DMS 273 treated with DMSO at 0.1 percent for 48 hours (cell line): ENCODE results near the gene YBX2.
A peak's percentile ranks its signal among the peaks of the same experiment; 100 is the strongest.
"Not testable (repeated sequence)": the region's sequence is repeated elsewhere in the genome, so short reads cannot be mapped to it uniquely, and the experiment has no call there.

Experiments used
- DNase-seq: peaks from one replicate; lab custom pipeline; 2025; lab: John Stamatoyannopoulos, UW

Gene YBX2

GRCh38 chr17:7262935-7263800 is 31.3 kb downstream of the YBX2 start:
- no peak for DNase-seq

GRCh38 chr17:7262192-7262934 is 32.1 kb downstream of the YBX2 start, which contains the start of gene CLDN7:
CLDN7 (minus strand) TSS chr17:7262478; CDS start chr17:7262043, 435 bp downstream.
- no peak for DNase-seq

- no peak for DNase-seq
Measured at GRCh38 chr17:7261379-7262191, 32.9 kb downstream of the YBX2 start.

- DNase-seq = no peak
Measured at GRCh38 chr17:7260651-7261378, 33.6 kb downstream of the YBX2 start.

- DNase-seq = no peak
Measured at GRCh38 chr17:7260151-7260550, 34.3 kb downstream of the YBX2 start.

GRCh38 chr17:7259555-7259889 is 34.9 kb downstream of the YBX2 start:
- DNase-seq = no peak

GRCh38 chr17:7258731-7259554 is 35.5 kb downstream of the YBX2 start:
- no peak for DNase-seq

- DNase-seq = no peak
Measured at GRCh38 chr17:7256766-7257456, 37.5 kb downstream of the YBX2 start.

- DNase-seq = no peak
Measured at GRCh38 chr17:7254511-7254910, 39.9 kb downstream of the YBX2 start.

- no peak for DNase-seq
Measured at GRCh38 chr17:7253082-7253481, 41.4 kb downstream of the YBX2 start.

GRCh38 chr17:7252176-7253043 is 42.0 kb downstream of the YBX2 start, which contains the start of gene ELP5:
ELP5 (plus strand) TSS chr17:7252215; CDS start chr17:7252551, 336 bp downstream.
- peak; percentile 78 for DNase-seq

GRCh38 chr17:7251661-7252175 is 42.7 kb downstream of the YBX2 start, which contains the start of gene CTDNEP1:
CTDNEP1 (minus strand) TSS chr17:7251734; CDS start chr17:7251296, 438 bp downstream.
- peak; percentile 88 for DNase-seq

GRCh38 chr17:7250695-7251627 is 43.5 kb downstream of the YBX2 start:
- no peak for DNase-seq

- DNase-seq = no peak
Measured at GRCh38 chr17:7249830-7250229, 44.6 kb downstream of the YBX2 start.

GRCh38 chr17:7249214-7249613 is 45.2 kb downstream of the YBX2 start:
- DNase-seq = no peak

GRCh38 chr17:7248796-7249195 is 45.6 kb downstream of the YBX2 start:
- DNase-seq = no peak

GRCh38 chr17:7246779-7247178 is 47.7 kb downstream of the YBX2 start:
- no peak for DNase-seq

GRCh38 chr17:7243838-7244237 is 50.6 kb downstream of the YBX2 start:
- DNase-seq = not testable (repeated sequence)
